Measurements from ENCODE around the gene CAMSAP2. TPM values are rescaled to one million over a fixed set of nuclear protein-coding genes. Genes with fewer than 3 reads are reported as not detected.

The CAMSAP2 gene
- polyA plus RNA-seq, 2 of the 4 experiments (the other 2 are of a cell fraction): 17.3 to 28.5 TPM

GRCh38 chr1:200895801-200896530 is 157.3 kb downstream of the CAMSAP2 start:
- peak; percentile 39 to 63 for ATAC-seq
- WGBS (ENCODE audit: missing lambda C conversion rate): 3% methylated on average over 9 of the region's 9 CpGs
- Histone ChIP-seq H3K27ac (peak overlapping the region; percentile 100), H3K4me1 (peaks cover 70% of the 10 kb centered on the region), H3K9me3 (no peaks in the 10 kb centered on the region), H3K4me2 (peak overlapping the region; percentile 94), H3K4me3 (peak overlapping the region; percentile 68)
- no peak for FAIRE-seq
- ChIA-PET CTCF (interaction anchor here (0.6 to 3.5 kb wide), 6 partner anchors 9 to 218 kb away, joined by 3 to 22 read pairs (median 4); no protein-coding TSS in a partner anchor), POLR2A (interaction anchor here (0.6 to 4.5 kb wide), 11 partner anchors 9 to 312 kb away, joined by 3 to 58 read pairs (median 5); partner anchors contain the start of gene DDX59)
- peak in 1 of 2 experiments; percentile 50 for DNase-seq (ENCODE audit: low read depth in 1 of 2, low spot score in 1 of 2)
- no peak for TF ChIP-seq FOSL2 (IDR thresholded peaks at IDR 0.05)
- peak; percentile 24; the same call in 1 of the 2 replicates for TF ChIP-seq FOSL2 (CRISPR knock-in tag; IDR thresholded peaks at IDR 0.05)
- TF ChIP-seq ZNF302 (CRISPR knock-in tag; IDR thresholded peaks at IDR 0.05): no peak
- no peak for TF ChIP-seq ZFP36 (IDR thresholded peaks at IDR 0.05; ENCODE audit: borderline replicate concordance, partially characterized antibody)
- no peak for TF ChIP-seq RFX5 (IDR thresholded peaks at IDR 0.05)
- TF ChIP-seq E2F6 (IDR thresholded peaks at IDR 0.05; ENCODE audit: borderline replicate concordance, low read depth): no peak
- no peak for TF ChIP-seq HES2 (IDR thresholded peaks at IDR 0.05)
- no peak for TF ChIP-seq USF2 (IDR thresholded peaks at IDR 0.05)
- TF ChIP-seq POLR2A (IDR thresholded peaks at IDR 0.05; ENCODE audit: low read length): peak; percentile 32; the same call in 1 of the 2 replicates
- no peak for TF ChIP-seq EHF (CRISPR knock-in tag; IDR thresholded peaks at IDR 0.05)
- TF ChIP-seq NR3C1 (IDR thresholded peaks at IDR 0.05): no peak
- TF ChIP-seq EP300 (IDR thresholded peaks at IDR 0.05): no peak
- no peak for TF ChIP-seq BHLHE40 (IDR thresholded peaks at IDR 0.05; ENCODE audit: low read depth, low read length)
- TF ChIP-seq CEBPB (IDR thresholded peaks at IDR 0.05): no peak
- no peak for TF ChIP-seq MAZ (IDR thresholded peaks at IDR 0.05; ENCODE audit: borderline replicate concordance, low read depth, low read length)
- TF ChIP-seq MAFK (IDR thresholded peaks at IDR 0.05; ENCODE audit: partially characterized antibody): no peak
- TF ChIP-seq REST (IDR thresholded peaks at IDR 0.05): no peak
- no peak for TF ChIP-seq HDAC2 (IDR thresholded peaks at IDR 0.05)
- no peak for TF ChIP-seq KDM1A (IDR thresholded peaks at IDR 0.05; ENCODE audit: low read depth)
- TF ChIP-seq KDM5A (IDR thresholded peaks at IDR 0.05): no peak
- 0 out of 2 replicates have a peak, but pooled peaks have one; percentile 45 for TF ChIP-seq TFCP2L1 (CRISPR knock-in tag; IDR thresholded peaks at IDR 0.05)
- TF ChIP-seq ELK1 (IDR thresholded peaks at IDR 0.05; ENCODE audit: low read depth, low read length): no peak
- TF ChIP-seq HOXA7 (CRISPR knock-in tag; IDR thresholded peaks at IDR 0.05): no peak
- TF ChIP-seq POLR2AphosphoS2 (conservative IDR thresholded peaks at IDR 0.05; ENCODE audit: low read length): 0 out of 2 replicates have a peak, but pooled peaks have one; percentile 50
- 0 out of 2 replicates have a peak, but pooled peaks have one; percentile 17 for TF ChIP-seq HOXB5 (CRISPR knock-in tag; IDR thresholded peaks at IDR 0.05)
- TF ChIP-seq CTCF (IDR thresholded peaks at IDR 0.05): no peak
- no peak for TF ChIP-seq FOXS1 (CRISPR knock-in tag; IDR thresholded peaks at IDR 0.05)
- TF ChIP-seq SREBF2 (IDR thresholded peaks at IDR 0.05): no peak
- TF ChIP-seq RARB (CRISPR knock-in tag; IDR thresholded peaks at IDR 0.05): 0 out of 2 replicates have a peak, but pooled peaks have one; percentile 69
- TF ChIP-seq CBX2 (IDR thresholded peaks at IDR 0.05; ENCODE audit: borderline replicate concordance, low read depth): no peak
- TF ChIP-seq RNF2 (IDR thresholded peaks at IDR 0.05; ENCODE audit: borderline replicate concordance, low read depth): no peak
- no peak for TF ChIP-seq ZSCAN20 (CRISPR knock-in tag; IDR thresholded peaks at IDR 0.05)
- no peak for TF ChIP-seq RCOR1 (IDR thresholded peaks at IDR 0.05; ENCODE audit: low read depth, low read length)
- TF ChIP-seq FOSB (CRISPR knock-in tag; IDR thresholded peaks at IDR 0.05): peak; percentile 29; the same call in 1 of the 2 replicates

Measured in A549 (cell line).